Cerebellar cortex (tissue), 1 donor: ENCODE data around the gene KCNJ18.
"Not testable (repeated sequence)": the region's sequence is repeated elsewhere in the genome, so short reads cannot be mapped to it uniquely, and the experiment has no call there.

Experiments used
- DNase-seq: peaks from one replicate; pipeline ENCODE4 v3.0.0-alpha.2; 2015; ENCODE audit warnings: low spot score

KCNJ18 gene

DNA sequence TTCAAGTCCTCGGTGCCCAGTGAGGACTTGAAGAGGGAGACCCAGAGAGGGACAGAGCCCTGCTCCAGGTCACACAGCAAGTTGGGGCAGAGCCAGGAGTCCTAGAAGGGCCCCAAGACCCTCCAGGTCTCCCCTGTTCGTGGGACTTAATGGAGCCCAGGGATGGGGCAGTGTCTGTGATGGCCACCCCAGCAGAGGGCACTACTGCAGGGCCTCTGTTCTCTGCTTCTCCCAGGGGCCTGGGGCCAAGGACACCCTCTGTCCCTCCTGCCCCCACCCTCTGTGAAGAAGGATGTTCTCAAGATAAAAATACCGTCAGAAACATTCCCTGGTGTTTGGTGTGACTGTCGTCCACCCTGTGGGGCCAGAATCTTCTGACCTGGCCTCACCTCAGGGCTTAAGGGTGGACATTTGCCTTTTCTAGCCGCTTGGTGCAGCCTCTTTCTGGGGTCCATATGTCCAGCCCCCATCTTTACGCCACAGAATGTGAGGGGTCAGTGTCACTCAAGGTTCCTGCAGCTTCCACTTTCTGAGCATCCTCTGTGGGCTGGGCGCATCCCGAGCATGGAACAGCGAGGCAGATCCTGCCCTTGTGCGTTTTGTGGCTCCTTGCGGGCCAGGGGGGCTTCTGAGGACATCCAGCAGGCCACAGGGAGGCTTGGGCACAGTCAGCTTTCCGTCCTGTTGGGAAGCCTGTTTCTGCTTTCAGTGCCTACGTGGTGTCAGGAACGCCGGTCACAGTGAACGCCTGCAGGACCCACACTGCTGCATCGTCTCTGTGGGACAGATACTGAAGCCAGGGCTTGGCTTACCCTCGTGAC lies at the start of gene KCNJ18:
Gene KCNJ18, plus strand, starts transcription at position 641 of the 821 bp plus-strand sequence. CDS start 10,264 bp downstream, outside the sequence.
- not testable (repeated sequence) for DNase-seq

DNA sequence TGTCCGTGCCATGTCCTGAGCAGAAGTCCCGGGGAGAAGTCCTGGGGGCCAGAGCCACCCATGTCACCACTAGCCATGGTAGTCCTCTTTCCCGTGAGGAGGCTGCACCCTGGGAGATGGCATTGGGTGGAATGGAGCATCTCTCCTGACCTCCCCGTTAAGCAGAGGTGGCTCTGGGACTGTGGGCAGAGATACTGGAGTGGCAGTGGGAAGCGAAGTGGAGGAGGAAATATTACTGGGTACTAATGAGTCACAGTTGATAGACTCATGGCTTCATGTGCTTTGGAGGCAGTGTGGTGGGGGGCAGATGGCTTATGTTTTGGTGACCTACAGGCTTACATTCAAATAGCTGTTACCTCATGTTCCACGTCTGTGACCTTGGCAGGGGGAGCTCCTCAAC lies 44.2 kb upstream of the KCNJ18 start:
- not testable (repeated sequence) for DNase-seq

DNA sequence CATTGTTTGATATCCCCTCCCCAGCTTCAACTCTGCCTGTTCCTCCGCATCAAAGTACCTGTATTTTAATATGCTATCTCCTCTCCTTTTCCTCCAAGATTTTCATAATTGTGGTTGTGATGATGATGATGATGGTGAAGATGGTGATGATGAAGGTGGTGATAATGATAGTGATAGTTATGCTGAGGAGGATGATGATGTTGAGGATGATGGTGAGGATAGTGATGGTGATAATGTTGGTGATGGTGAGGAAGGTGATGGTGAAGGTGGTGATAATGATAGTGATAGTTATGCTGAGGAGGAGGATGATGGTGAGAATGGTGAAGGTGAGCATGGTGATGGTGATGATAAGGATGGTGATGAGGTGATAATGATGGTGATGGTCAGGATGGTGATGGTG lies 42.3 kb upstream of the KCNJ18 start:
- DNase-seq: not testable (repeated sequence)

DNA sequence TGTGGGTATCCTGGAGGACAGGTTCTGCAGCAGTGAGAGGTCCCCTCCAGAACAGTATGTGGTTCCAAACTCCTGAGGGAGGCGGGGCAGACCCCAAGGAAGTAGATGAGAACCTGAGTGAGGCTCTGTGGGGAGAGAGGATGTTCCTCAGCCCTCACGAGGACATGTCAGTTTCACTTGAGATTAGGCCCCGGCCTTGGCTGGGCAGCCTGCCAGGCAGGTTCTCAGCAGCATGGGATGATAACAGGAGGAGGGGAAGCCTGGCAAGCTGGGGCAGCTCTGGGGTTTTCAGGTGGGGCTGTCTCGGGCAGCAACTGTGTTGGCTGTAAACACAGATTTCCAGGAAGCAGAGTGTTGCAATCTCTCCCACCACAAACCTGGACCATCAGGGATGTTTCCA lies 40.3 kb upstream of the KCNJ18 start:
- DNase-seq: not testable (repeated sequence)

DNA sequence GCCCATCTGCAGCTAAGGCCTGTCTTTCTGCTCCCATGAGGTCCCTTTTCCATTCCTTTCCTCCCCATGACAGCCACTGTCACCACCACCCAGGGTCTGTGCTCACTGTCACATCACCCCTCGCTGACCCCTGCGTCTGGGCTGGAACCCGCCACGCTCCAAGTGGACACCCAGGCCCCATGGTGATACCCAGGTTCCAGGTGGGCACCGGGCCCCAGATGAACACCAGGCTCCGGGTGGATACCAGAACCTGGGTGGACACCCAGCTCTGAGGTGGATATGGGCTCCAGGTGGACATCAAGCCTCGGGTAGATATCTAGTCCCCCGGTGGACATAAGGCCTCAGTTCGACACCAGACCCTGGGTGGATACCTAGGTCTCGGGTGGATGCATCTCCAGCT lies 39.1 kb upstream of the KCNJ18 start:
- DNase-seq: not testable (repeated sequence)

DNA sequence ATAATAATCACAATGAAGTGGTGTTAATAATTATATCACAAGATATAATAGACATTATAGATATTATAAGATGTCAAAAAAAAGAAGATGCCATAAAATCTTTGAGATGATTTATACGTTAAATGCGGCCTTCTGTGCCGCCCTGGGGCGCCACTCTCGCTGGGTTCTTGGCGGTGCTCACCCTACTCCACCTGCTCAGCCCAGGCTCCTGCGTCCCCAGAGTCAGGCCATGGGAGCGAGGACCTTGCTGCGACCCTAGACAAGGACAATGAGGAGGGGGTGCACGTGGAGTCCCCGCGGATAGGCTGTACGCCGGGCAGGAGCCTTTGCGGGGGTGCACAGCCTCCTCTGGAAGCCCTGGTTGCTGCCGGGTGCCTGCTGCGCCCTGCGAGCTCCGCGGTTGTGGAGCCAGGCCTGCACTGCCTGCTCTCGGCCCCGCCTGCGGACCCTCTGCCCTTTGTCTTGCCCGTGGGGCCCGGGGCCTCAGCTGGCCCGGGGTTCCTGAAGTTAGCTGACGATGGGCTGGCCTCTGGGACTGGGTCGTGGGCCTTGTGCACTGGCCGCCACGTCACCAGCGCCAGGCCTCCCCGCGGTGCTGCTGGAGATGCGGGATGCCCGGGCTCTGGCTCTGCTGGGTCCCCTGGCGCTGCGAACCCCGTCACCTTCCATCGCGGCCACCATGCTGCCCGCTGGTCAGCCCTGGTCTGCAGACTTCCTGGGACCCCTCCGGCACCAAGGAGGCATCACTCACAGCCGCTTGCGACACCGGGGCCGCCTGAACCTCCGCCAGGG lies 35.6 kb upstream of the KCNJ18 start:
- not testable (repeated sequence) for DNase-seq

DNA sequence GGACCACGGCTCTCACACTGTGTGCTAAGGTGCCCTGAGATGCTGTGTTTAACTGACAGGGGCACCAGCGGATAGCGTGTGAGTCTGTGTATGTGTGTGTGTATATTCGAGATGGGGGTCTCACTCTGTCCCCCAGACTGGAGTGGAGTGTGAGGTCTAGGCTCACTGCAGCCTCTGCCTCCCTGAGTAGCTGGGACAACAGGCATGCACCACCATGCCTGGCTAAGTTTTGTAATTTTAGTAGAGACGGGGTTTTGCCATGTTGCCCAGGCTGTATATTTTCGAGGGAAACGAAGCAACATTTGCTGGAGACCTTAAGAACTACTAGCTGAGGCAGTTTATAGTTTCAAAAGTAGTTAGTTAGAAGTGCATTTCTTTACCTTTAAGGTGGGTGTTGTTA lies 32.7 kb upstream of the KCNJ18 start:
- not testable (repeated sequence) for DNase-seq

DNA sequence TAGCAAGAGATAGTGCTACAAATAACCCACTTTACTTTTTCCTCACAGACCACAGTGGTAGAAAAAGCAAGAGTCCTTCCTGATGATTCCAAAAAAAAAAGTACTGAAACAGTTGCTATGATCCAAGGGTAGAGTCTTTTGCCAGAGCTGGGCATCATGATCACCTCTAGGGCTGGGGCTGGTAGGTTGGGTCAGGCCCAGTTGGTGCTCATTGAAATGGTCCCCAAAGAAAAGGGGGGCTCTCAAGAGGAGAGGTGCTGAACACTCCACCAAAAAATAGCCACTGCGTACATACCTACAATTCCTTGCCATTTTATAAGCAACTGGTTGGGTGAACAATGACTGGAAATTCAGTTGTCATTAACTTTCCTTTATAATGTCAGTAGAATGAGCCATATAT lies 30.9 kb upstream of the KCNJ18 start:
- not testable (repeated sequence) for DNase-seq

DNA sequence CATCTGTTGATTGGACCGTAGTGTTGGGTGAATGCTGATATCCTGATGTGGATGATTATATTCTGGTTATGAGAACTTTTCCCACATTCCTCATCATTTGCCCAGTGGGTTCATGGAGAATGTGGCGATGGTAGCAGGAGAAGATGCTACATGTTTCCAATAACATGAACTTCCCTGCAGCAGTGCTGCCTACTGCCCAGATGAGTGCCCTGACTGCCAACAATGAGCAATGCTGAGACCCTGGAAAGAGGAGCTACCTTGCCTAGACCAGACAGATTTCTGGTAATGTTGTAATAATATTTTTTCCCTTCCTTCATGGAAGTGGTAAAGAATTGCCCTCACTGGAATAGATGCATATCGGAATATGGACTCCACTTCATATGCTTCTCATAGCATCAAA lies 29.2 kb upstream of the KCNJ18 start:
- not testable (repeated sequence) for DNase-seq

DNA sequence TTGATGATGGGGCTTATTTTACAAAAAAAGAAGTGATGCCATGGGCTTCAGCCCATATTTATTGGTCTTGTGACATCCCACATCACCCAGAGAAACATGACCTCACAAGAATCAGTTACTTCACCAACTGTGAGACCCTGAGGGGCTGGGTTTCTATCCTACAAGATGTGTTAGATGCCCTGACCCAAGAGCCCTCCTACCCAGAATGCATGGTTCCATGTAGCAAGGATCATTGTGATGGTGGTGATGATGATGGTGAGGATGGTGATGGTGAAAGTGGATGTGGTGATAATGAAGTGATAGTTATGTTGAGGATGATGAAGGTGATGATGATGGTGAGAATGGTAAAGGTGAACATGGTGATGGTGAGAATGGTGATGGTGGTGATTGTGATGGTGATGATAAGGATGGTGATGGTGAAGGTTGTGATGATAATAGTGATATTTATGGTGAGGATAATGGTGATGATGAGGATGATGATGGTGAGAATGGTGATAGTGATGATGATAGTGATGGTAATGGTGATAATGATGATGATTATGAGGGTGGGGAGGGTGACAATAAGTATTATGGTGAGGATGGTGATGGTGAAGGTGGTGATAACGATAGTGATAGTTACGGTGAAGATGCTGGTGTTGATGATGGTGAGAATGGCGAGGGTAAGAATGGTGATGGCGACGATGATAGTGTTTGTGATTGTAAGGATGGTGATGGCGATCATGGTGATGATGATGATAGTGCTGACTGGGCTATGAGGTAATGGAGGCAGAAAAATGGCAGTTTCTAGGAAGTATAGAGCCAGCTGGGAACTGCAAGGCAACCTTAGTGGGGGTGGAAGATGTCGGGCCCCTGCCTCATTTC lies 28.5 kb upstream of the KCNJ18 start:
- not testable (repeated sequence) for DNase-seq

DNA sequence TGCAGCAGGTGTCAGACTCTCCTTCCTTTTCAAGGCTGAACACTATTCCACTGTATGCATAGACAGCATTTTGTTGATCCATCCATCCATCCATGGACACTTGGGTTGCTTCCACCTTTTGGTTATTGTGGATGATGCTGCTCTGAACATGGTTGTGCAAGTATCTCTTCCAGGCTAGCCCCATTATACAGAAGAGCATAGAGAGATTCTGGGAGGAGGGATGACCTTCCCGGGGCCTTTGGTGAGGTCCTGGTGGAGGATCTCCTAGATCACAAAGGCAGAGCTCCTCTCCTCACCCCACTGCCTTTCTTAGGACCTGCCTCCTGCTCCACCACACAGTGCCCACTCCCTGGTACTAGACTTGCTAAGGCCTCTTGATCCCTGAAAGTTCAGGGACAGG lies 27.2 kb upstream of the KCNJ18 start:
- not testable (repeated sequence) for DNase-seq

DNA sequence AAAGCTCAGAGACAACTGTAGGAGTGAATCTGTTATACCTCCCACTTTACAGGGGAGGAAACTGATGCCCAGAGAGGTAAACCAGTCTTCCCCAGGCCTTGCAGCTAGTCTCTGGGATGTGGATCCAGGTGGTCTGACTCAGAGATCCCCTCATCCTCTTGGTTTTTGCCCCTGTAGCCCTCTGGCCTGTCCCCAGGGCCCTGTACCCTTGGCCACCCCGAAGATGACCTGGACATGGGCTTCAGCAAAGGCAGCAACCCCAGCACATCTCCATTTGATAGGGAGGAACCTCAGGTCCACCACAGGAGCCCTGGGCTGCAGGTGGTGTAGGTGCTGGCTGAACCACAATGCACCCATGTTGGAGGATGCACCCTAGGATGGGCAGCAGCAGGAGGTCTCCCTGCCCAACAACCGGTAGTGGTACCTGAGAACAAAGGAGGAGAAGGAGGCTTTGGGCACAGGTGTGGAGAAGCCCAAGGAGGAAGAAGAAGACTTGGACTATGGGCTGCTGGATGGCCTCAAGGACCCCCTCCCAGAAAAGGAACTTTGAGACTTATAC lies 26.3 kb upstream of the KCNJ18 start:
- not testable (repeated sequence) for DNase-seq

DNA sequence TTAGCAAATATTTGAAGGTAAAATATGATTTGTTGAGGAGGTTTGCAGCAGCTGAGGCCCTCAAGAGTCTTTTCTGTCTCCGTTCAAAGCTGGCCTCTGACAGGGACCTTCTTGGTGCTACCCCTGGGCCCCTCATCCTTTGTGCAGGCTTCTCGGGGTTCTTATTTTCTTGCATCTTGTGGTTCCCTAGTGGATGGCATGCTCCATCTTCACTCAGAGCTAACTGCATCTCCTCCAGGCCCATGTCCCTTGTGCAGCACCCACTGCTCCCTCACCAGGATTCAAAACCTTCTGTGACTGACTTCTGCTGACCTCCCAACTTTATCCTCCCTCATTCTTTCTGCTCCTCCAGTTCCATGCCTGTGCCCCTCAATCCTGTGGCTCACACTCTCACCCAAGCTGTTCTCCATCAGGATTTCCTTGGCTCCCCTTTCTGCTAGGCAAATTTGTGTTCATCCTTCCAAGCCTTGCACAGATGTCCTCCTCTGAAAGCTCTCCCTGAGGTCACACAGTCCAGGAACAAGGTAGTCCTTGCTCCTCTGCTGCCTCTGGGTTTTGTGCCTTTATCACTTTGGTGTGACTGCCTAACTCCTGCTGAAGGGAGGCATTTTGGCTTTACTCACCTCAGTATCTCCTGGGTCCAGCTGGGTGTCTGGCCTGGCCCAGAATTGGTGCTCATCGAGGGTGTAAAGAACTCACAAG lies 25.5 kb upstream of the KCNJ18 start:
- DNase-seq: not testable (repeated sequence)

DNA sequence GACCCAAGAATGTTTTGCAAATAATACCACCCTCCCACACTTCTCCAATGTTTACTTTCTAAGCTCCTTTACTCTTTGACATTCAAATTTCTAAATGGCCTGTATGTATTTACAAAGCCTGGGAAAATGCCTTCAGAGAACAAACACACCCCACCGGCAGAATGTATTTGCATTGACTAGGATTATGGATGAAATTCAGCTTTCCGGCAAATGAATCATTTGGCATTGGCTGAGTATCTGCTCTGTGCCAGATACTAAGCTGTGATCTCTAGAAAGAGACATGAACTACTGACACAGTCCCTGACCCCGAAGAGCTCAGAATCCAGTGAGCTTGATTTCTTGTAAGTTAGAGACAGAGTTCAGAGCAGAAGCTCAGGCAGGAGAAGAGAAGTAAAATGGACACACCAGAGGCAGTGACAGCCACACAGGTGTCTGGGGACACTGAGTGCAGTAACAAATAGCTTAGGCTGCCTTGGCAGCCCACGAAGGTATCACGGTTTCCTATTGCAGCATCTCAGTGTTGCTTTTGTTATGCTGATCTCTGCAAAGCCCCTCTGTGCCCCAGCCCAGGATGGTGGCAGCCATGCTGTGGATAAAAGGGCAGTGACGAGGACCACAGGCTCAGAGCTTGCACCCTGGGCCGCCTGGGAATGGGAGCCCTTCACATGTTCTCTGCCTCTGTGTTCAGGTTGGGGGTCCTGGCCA lies 24.8 kb upstream of the KCNJ18 start:
- DNase-seq: not testable (repeated sequence)

DNA sequence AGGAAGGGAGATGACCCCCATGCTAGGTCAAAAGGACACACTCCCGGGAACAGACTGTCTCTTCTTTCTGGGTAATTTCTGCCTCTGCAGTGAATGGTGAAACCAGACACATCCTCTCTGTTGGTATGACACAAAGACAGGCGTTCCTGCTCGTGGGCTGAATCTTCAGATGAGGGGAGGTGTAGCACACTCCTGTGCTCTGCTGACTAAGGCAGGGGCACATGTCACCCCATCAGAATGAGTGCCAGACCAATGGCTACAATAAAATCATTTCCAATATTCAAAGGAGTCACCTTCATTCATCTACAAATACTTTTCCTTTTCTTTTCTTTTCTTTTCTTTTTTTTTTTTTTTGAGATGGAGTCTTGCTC lies 24.2 kb upstream of the KCNJ18 start:
- DNase-seq: not testable (repeated sequence)

DNA sequence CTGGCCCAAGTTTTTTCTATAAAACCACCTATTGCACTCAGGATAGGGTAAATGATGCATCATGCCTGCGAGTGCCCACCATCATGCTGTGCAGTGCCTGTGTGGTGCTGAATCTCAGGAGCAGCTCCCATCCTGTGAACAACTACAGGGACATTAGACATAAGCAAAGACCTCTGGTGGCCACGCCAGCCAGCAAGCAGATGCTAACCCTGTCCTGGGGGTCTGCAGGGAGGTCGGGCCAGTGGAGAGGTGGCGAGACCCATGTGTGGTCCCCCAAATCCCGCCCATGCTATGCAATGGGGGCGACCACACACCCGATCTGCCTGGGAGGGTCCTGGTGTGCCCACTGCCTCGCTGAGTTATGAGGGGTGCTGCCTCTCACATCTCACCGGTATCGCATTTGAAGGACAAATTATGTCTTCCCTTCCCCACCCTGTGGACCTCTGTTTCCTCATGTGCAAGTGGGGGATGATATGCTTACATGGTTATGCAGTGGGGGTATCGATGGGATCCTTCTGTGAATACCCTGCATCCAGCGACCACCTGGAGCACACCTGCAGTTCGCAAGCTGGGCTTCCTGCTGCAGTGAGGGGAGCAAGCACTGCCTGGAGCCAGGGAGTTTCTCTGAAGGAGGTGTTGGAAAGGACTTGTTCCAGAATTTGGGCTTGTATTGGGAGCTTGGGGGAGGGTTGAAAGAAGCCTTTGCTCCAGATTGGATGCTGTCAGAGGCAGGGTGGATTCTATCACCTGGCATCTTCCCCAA lies 23.4 kb upstream of the KCNJ18 start:
- DNase-seq: not testable (repeated sequence)

DNA sequence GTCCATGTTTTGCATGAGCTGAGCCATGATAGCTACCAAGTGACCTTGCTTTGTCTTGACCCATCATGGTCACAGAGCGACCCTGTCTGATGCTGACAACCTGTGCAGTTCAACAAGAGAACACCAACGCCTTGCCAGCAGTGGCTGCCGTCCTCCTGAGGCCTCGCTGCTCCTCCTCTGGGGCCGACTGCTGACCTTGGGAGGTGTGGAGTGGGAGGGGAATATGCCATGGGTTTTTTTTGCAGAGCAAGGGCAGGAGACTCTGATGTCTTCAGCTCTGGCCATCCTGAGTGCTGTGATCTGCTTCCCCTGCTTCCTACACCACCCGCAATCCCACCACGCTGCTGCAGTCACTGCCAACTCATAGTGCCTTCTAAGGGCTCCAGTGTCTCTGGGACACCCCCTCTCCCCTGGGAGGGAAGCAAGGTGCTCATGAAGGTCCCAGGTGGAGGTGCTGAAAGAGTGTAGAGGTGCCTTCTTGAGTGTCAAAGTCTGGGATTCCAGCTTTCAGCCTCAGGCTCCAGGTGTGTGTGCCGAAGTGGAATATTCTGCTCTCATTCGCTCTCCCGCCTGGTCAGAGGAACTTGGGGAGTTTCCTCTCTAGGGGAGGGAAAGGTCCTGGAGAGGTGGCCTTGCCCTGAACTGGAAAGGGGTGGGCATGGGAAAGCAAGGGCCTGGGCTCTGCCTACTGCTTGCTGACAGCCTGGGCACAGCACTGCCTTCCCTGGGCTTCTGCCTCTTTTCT lies 22.5 kb upstream of the KCNJ18 start:
- DNase-seq: not testable (repeated sequence)

DNA sequence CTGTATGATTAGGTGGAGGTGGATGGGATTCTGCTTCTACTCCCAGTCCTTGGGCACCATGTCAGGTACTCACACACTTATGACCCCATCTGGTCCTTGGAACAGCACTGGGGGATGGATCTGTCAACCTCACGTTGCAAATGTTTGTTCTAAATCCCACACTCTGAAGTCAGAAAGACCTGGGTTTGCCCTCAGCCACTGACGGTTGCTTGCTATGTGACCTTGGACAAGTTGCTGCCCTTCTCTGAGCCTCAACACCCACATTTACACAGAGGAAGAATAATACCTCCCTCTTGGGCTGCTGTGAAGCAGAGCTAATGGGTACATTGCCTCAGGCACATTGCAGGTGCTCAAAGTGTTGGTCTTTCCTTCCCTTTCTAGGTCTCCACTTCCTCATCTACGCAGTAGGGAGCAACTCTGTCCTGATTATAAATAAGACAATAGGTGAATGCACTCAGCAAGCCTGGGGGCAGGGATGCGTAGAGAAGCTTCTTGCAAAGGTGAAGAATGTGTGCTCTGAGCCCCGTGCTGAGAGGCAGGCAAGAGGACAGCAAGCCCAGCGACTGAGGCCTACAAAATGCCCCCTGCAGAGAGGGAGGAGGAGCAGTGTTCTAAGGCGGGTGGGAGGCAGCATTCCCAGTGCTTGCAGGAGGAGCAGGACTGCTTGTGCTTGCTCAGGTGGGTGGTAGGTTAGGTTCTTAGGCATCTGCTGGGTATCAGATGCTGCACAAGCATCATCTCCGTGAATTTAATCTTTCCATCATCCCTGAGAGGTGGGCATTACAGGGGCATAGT lies 21.8 kb upstream of the KCNJ18 start:
- DNase-seq: not testable (repeated sequence)
